OCI-LY7 (cell line): Measurements from ENCODE around the gene MTOR. TPM values are rescaled to one million over a fixed set of nuclear protein-coding genes. Genes with fewer than 3 reads are reported as not detected.

ENCODE experiments used
- BruUV-seq: library from RNA; stranded (reverse); fragments of 400-500 nt; replicated peaks from 2 replicates; lab custom pipeline; 2021; lab: Mats Ljungman, UMichigan
- CTCF ChIA-PET: fragments of 300-600 bp; sonication (Branson Sonifier 250); formaldehyde crosslinking; loops from one replicate; lab custom pipeline; 2022; ENCODE audit warnings: antibody characterized with exemption; ENCODE audit not compliant: unreplicated experiment; lab: Charles Lee
- POLR2A ChIA-PET: fragments of 300-600 bp; sonication (Branson Sonifier 250); formaldehyde crosslinking; loops from one replicate; lab custom pipeline; 2022; ENCODE audit warnings: antibody characterized with exemption; lab: Charles Lee
- DNase-seq: peaks from one replicate; pipeline ENCODE4 v3.0.0-alpha.2; 2015; ENCODE audit warnings: low spot score
- H2AFZ ChIP-seq: fragments of 200-600 bp; sonication (generic), shearing (Covaris generic); 2 replicates; pipeline ENCODE4 v1.6.1; 2014; ENCODE audit warnings: mild to moderate bottlenecking, antibody characterized with exemption, low read length, moderate library complexity
- H3K27ac ChIP-seq: fragments of 200-600 bp; sonication (generic); 2 replicates; pipeline ENCODE4 v1.5.1; 2014; ENCODE audit warnings: mixed run types, low read depth, mild to moderate bottlenecking, moderate library complexity, low read length, inconsistent platforms; ENCODE audit not compliant: poor library complexity, severe bottlenecking
- H3K36me3 ChIP-seq: fragments of 200-600 bp; sonication (generic); 2 replicates; pipeline ENCODE4 v1.6.1; 2014; ENCODE audit warnings: mild to moderate bottlenecking, antibody characterized with exemption, low read length, moderate library complexity, mixed read lengths; ENCODE audit not compliant: insufficient read depth
- H3K4me1 ChIP-seq: fragments of 200-600 bp; sonication (generic); 2 replicates; pipeline ENCODE4 v1.5.1; 2014; ENCODE audit warnings: mild to moderate bottlenecking, low read length; ENCODE audit not compliant: insufficient read depth, poor library complexity, severe bottlenecking
- H3K4me2 ChIP-seq: fragments of 200-600 bp; sonication (generic); 2 replicates; pipeline ENCODE4 v1.6.1; 2014; ENCODE audit warnings: mild to moderate bottlenecking, low read length
- H3K4me3 ChIP-seq: fragments of 200-600 bp; sonication (generic); 2 replicates; pipeline ENCODE4 v1.5.1; 2014; ENCODE audit warnings: mild to moderate bottlenecking, low read depth, low read length; ENCODE audit not compliant: poor library complexity, severe bottlenecking
- H3K79me2 ChIP-seq: fragments of 200-600 bp; sonication (generic); 2 replicates; pipeline ENCODE4 v1.6.1; 2016; ENCODE audit warnings: low read depth, mild to moderate bottlenecking, low read length, moderate library complexity, mixed read lengths; ENCODE audit not compliant: insufficient read depth
- H3K9me2 ChIP-seq: fragments of 200-600 bp; sonication (generic); 2 replicates; pipeline ENCODE4 v1.6.1; 2016; ENCODE audit warnings: mild to moderate bottlenecking, low read length, mixed read lengths; ENCODE audit not compliant: insufficient read depth
- H3K9me3 ChIP-seq: fragments of 200-600 bp; sonication (generic); 2 replicates; pipeline ENCODE4 v1.6.1; 2014; ENCODE audit warnings: mild to moderate bottlenecking, mixed run types, low read length, mixed read lengths
- H4K20me1 ChIP-seq: fragments of 200-600 bp; sonication (generic); 2 replicates; pipeline ENCODE4 v1.6.1; 2014; ENCODE audit warnings: mild to moderate bottlenecking, antibody characterized with exemption, low read length, moderate library complexity, mixed read lengths; ENCODE audit not compliant: insufficient read depth
- CTCF ChIP-seq: fragments of 200-600 bp; sonication (generic); conservative IDR thresholded peaks from 2 replicates; pipeline ENCODE4 v1.5.1; 2014; ENCODE audit warnings: mild to moderate bottlenecking, antibody characterized with exemption, low read length, moderate library complexity, mixed read lengths
- EZH2phosphoT487 ChIP-seq: fragments of 200-600 bp; sonication (generic); IDR thresholded peaks from 2 replicates; pipeline ENCODE4 v1.6.1; 2018; ENCODE audit warnings: low read depth, borderline replicate concordance, mild to moderate bottlenecking, mixed run types, antibody characterized with exemption, low read length, moderate library complexity, mixed read lengths
- intact Hi-C: fragments of 100-400 bp; cut with micrococcal nuclease; formaldehyde crosslinking; loops from one replicate; pipeline ENCODE4 v1.10.0; 2022; ENCODE audit not compliant: unreplicated experiment
- total RNA-seq, 2 experiments: library from RNA; depleted of rRNA in 1 of 2; stranded (reverse); fragments of >200 nt in 1 of 2; shearing (Covaris generic) in 1 of 2; gene quantifications; 2 replicates each; pipeline ENCODE4 v1.2.3, GENCODE V29; 2014 to 2022

Gene MTOR
- total RNA-seq, 2 experiments from 2014 or later, result 41.1 to 58.6 TPM

- no peak overlapping the region for H3K4me2 ChIP-seq
- H3K4me1 ChIP-seq, result peaks cover 11% of the 10 kb centered on the region
- H3K9me3 ChIP-seq, result no peaks in the 10 kb centered on the region
- H3K79me2 ChIP-seq, result no peaks in the 10 kb centered on the region
- no peak overlapping the region for H2AFZ ChIP-seq
- H4K20me1 ChIP-seq, result no peaks in the 10 kb centered on the region
- H3K4me3 ChIP-seq, result no peak overlapping the region
- no peak for DNase-seq
- ChIA-PET POLR2A (interaction anchor here (0.5 to 1.9 kb wide), 2 partner anchors 59 to 252 kb away, joined by 4 to 5 read pairs; no protein-coding TSS in a partner anchor), CTCF (no interaction called here)
- no peaks in the 10 kb centered on the region for H3K9me2 ChIP-seq
- peaks cover 92% of the 10 kb centered on the region for H3K36me3 ChIP-seq
- TF ChIP-seq CTCF (no peak), EZH2phosphoT487 (no peak)
- no TSS peak for BruUV-seq
- no peak overlapping the region for H3K27ac ChIP-seq
- intact Hi-C loops, result no loop called here
These were observed 115.1 kb downstream of the MTOR start for GRCh38 chr1:11147197-11147770.

GRCh38 chr1:11145741-11146140 lies 116.6 kb downstream of the MTOR start:
- TF ChIP-seq EZH2phosphoT487 (no peak), CTCF (no peak)
- Histone ChIP-seq H3K36me3 (peaks cover 79% of the 10 kb centered on the region), H3K9me2 (no peaks in the 10 kb centered on the region), H3K27ac (no peak overlapping the region), H3K4me3 (no peak overlapping the region), H3K9me3 (no peaks in the 10 kb centered on the region), H2AFZ (no peak overlapping the region), H3K4me2 (no peak overlapping the region), H3K79me2 (no peaks in the 10 kb centered on the region), H4K20me1 (no peaks in the 10 kb centered on the region), H3K4me1 (peaks cover 11% of the 10 kb centered on the region)
- ChIA-PET POLR2A (interaction anchor here (0.6 to 1.9 kb wide), 2 partner anchors 58 to 367 kb away, joined by 4 to 5 read pairs; no protein-coding TSS in a partner anchor), CTCF (no interaction called here)
- intact Hi-C loops, result no loop called here
- DNase-seq, result no peak
- no TSS peak for BruUV-seq

- no peak for DNase-seq
- Histone ChIP-seq H2AFZ (no peak overlapping the region), H3K9me2 (no peaks in the 10 kb centered on the region), H4K20me1 (no peaks in the 10 kb centered on the region), H3K36me3 (peaks cover 78% of the 10 kb centered on the region), H3K27ac (no peak overlapping the region), H3K4me2 (no peak overlapping the region), H3K9me3 (no peaks in the 10 kb centered on the region), H3K4me3 (no peak overlapping the region), H3K79me2 (no peaks in the 10 kb centered on the region), H3K4me1 (peaks cover 11% of the 10 kb centered on the region)
- CTCF ChIA-PET, result no interaction called here
- TF ChIP-seq CTCF (no peak), EZH2phosphoT487 (no peak)
- intact Hi-C loops, result no loop called here
- POLR2A ChIA-PET, result interaction anchor here (0.6 kb wide), 1 partner anchor 208 kb away, joined by 4 read pairs; no protein-coding TSS in a partner anchor
- no TSS peak for BruUV-seq
These were observed 117.6 kb downstream of the MTOR start for GRCh38 chr1:11144570-11145256.
